AG08396 (cell line): Measurements from ENCODE around the gene SDF4.
"Not testable (repeated sequence)": the region's sequence is repeated elsewhere in the genome, so short reads cannot be mapped to it uniquely, and the experiment has no call there.

Source experiments
- DNase-seq: peaks from one replicate; pipeline ENCODE4 v3.0.0; 2012; ENCODE audit warnings: low spot score, mixed read lengths

The SDF4 gene

DNA sequence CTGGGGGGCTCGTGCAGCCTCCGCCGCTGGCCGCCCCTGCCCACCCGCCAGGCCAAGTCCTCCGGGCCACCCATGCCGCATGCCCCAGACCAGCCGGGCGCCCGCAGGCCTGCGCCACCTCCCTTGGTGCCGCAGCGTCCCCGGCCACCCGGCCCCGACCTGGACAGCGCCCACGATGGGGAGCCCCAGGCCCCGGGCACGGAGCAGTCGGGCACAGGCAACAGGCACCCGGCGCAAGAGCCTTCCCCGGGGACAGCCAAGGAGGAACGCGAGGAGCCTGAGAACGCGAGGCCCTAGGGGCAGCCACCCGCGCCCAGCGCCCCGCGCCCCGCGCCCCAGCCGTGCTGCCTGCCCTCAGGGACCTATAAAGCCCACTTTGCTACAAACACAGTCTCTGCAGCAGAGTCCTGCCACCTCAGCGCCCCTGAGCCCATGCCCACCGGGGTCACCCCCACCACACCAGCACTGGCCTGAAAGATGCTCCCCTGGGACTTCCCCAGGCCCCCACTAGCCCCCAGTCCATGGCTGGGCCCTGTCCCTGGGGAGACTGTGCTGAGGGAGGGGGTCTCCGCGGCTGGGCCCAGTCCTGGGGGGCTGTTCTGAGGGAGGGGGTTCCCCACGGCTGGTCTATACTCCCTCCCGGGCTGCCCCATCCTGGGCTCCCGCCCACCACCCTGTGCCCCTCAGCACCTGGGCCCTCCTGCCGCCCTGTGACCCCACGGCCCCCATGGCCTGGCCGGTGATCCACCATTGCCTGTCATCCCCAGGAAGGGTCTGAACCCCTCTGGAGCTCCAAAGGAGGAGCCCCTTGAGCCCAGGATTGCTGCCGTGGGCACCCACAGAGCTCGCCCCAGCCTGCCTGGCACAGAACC is 34.0 kb downstream of the SDF4 start:
- no peak for DNase-seq

GRCh38 chr1:1197188-1197500 is 34.7 kb downstream of the SDF4 start:
- no peak for DNase-seq

DNA sequence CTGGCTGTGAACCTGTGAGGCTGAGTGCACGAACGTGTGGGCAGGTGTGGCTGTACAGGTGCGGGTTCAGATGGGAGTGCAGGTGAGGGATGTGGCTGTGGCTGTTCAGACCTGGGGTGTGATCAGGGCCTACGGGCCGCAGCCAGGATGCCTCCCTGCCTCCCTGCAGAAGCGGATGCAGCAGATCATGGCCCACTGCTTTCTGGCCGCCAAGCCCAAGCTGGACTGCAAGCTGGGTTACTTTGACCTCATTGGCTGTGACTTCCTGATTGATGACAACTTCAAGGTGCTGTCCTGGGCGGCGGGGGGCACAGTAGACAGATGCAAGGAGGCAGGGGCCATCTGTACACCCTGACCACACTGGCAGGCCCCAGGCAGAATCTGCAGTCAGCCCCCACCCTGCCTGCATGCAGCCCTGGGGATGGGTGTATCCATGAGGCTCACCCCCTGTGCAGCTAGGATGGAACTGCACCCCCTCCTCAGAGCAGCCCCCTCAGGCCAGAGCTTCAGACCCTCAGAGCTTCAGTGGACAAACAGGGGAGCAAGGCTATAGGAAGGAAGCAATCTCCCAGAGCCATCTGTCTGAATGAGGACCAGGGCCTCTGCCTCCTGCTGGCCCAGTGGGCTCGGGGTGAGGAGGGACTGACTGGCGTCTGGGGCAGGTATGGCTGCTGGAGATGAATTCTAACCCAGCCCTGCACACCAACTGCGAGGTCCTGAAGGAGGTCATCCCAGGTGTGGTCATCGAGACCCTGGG is 35.2 kb downstream of the SDF4 start:
- DNase-seq, result no peak

GRCh38 chr1:1195726-1196125 is 36.1 kb downstream of the SDF4 start:
- not testable (repeated sequence) for DNase-seq

DNA sequence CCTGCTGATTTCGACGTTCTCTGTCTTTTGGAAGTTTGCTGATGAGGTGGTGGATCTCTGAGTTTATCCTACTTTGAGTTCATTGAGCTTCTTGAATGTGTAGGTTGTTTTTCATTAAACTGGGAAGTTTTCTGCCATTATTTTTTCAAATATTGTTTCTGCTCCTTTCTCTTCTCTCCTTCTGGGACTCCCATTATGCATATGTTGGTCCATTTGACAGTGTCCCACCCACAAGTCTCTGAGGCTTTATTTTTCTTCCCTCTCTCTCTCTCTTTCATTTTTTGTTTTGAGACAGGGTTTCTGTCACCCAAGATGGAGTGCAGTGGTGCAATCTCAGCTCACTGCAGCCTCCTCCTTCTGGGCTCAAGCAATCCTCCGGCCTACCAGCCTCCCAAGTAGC is 37.1 kb downstream of the SDF4 start:
- no peak for DNase-seq

- DNase-seq, result no peak
Observed at GRCh38 chr1:1191734-1192133, 40.1 kb downstream of the SDF4 start.

DNA sequence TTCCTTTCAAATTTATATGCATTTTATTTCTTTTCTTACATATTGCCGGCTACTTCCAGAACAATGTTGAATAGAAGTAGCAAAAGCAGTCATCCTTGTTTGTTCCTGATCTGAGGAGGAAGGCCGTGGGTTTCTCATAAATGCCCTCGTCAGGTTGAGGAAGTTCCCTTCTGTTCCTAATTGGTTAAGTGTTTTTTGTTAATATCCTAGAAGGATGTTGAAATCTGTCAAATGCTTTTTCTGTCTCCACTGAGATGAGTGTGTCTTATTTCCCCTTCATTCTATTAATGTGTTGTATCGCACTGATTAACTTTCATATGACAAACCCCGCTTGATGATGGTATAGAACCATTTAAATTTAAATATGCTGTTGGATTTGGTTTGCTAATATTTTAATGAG is 42.7 kb downstream of the SDF4 start:
- no peak for DNase-seq

GRCh38 chr1:1187938-1188337 is 43.9 kb downstream of the SDF4 start:
- no peak for DNase-seq

DNA sequence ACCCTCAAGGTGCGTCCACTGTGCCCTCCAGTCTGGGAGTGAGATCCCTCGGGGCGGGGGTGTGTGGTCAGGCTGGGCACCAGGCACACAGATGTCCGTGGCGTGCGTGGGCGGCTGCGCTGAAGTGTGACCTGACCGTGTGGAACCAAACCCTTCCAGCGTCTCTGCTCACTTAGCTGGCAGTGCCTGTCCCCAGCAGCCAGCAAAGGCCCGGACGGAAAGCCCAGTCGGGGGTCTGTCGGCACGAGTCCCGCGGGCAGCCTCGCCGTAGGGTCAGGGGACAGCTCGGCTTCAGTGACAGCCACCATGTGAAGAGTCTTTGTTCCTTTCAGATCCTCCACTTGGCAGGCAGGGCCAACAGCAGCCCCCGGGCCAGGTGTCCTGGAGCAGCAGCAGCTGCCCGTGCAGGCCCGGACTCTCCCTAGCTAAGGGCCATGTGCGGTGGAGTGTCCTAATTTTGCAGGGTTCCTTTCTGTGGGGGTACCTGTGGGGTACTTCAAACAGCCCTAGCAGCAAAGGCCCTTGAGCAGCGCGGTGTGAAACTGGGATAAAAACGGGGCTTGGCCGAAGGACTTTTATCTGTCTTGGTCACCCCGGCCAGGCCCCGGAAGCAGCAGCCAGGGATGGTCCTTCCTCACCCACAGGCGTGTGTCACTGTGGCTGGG is 46.6 kb downstream of the SDF4 start:
- DNase-seq, result no peak

DNA sequence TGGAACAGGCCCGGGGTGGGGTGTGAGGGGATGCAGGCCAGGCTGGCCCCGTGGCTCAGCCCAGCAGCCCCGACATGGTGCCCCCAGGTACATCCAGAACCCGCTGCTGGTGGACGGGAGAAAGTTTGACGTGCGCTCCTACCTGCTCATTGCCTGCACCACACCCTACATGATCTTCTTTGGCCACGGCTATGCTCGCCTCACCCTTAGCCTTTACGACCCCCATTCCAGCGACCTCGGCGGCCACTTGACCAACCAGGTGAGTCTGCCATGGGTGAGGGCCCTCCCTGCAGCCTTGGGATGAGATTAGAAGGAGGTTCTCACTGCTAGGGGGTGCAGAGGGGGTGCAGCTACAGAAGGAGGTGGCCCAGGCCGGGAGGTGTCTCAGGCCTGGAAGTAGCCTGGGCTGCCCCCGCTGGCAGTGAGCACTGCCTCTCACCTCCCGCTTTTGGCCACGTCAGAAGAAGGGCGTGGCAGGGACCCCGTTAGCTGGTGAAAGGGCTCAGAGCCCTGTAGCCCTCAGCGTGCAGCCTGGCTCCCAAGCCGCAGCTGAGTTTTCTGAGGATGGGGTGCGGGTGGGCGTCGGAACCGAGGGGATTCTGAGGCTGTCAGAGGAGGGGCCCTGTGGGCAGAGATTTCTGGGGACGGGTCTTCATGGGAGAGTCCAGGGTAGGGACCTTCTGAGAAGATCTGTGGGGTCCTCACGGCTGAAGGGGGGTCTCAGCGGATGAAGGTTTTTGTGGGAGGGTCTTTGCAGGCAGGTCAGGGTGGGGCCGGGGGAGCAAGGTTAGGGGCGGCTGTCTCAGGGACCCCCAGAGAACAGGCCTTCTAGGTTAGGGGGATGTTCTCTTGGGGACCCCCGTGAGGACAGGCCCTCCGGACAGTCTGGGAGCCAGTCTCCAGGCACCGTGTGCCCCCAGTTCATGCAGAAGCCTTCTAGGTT is 47.7 kb downstream of the SDF4 start:
- no peak for DNase-seq

GRCh38 chr1:1183221-1183747 is 48.5 kb downstream of the SDF4 start:
- no peak for DNase-seq

- no peak for DNase-seq
Observed at GRCh38 chr1:1182491-1183220, 49.1 kb downstream of the SDF4 start.

GRCh38 chr1:1181938-1182410 is 49.8 kb downstream of the SDF4 start:
- no peak for DNase-seq

GRCh38 chr1:1181129-1181937 is 50.5 kb downstream of the SDF4 start:
- DNase-seq, result no peak

DNA sequence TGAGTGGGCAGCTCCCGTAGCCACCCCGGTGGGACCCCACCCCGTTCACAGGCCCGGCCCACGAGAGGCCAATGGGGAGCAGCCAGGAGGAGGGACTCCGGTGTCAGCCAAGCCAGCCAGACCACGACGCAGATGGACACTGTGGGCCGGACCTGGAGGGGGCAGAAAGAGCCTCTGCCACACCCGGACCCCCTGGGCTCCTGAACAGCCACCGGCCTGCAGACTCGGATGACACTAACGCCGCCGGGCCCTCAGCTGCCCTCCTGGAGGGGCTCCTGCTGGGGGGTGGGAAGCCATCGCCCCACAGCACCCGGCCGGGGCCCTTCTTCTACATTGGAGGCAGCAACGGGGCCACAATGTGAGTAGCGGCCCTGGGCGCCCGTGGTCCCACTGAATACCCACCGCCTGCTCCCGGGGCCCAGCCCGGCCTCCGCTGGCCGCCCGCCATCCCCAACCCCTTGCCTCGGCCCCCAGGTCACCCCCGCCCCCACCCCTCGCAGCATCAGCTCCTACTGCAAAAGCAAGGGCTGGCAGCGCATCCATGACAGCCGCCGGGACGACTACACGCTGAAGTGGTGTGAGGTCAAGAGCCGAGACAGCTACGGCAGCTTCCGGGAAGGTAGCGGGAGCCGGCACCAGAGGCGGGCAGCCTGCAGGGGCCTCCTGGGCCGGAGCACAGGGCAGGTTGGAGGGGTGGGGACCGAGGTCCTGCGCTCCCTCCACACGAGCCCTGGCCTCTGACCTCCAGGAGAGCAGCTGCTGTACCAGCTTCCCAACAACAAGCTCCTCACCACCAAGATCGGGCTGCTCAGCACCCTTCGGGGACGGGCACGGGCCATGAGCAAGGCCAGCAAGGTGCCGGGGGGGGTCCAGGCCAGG is 51.6 kb downstream of the SDF4 start:
- no peak for DNase-seq

DNA sequence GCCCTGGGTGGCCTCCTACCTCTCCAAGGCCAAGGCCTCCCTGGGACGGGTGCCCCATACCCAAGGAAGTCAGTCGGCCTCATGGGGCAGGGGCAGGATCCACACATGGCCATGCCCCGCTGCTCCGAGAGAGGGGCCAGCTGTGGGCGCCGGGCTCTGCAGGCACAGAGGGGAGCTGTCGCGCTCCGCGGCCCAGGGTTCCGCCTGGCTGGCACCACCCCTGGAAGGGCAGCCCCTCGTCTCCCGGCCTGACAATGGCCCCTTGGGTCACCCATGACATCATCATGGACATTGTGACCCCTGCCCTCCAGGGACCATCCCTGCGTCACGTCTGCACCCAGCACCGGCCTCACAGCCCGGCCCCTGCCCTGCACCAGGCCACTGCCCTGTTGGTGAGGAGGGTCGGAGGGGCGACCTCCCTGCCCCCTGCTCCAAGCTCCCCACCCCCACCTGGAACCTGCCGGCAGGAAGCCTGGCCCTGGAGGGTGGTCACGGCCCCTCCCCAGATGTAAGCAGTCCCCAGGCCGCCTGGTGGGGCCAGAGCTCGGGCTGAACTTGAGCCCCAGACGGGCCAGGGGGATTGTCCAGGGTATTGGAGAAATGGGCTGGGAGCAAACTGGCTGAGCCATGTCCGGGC is 52.3 kb downstream of the SDF4 start:
- DNase-seq, result no peak

GRCh38 chr1:1178794-1179331 is 52.9 kb downstream of the SDF4 start:
- no peak for DNase-seq
